MM.1S (cell line): Measurements from ENCODE around the gene LRRC71.

Source experiments
- DNase-seq: peaks from one replicate; pipeline ENCODE4 v3.0.0-alpha.2; 2015
- H2AFZ ChIP-seq: fragments of 300-600 bp; sonication (generic); 2 replicates; pipeline ENCODE4 v1.6.0; 2016; ENCODE audit warnings: antibody characterized with exemption, low read length
- H3F3A ChIP-seq: fragments of 300-600 bp; sonication (generic); 2 replicates; pipeline ENCODE4 v1.6.1; 2016; ENCODE audit warnings: mild to moderate bottlenecking, antibody characterized with exemption, low read length, moderate library complexity, mixed read lengths; ENCODE audit not compliant: insufficient read depth
- H3K27ac ChIP-seq: fragments of 300-600 bp; sonication (generic); 2 replicates; pipeline ENCODE4 v1.5.1; 2016; ENCODE audit warnings: mild to moderate bottlenecking, low read length
- H3K27me3 ChIP-seq: fragments of 300-600 bp; sonication (generic); replicated peaks from 2 replicates; pipeline ENCODE4 v1.6.0; 2016; ENCODE audit warnings: low read length; ENCODE audit not compliant: insufficient read depth
- H3K36me3 ChIP-seq: fragments of 300-600 bp; sonication (generic); replicated peaks from 2 replicates; pipeline ENCODE4 v1.6.1; 2016; ENCODE audit warnings: mild to moderate bottlenecking, low read length, mixed read lengths; ENCODE audit not compliant: insufficient read depth
- H3K4me1 ChIP-seq: fragments of 300-600 bp; sonication (generic); 2 replicates; pipeline ENCODE4 v1.6.1; 2016; ENCODE audit warnings: low read length, mixed read lengths
- H3K4me2 ChIP-seq: fragments of 300-600 bp; sonication (generic); 2 replicates; pipeline ENCODE4 v1.6.0; 2016; ENCODE audit warnings: low read depth, low read length
- H3K4me3 ChIP-seq: fragments of 300-600 bp; sonication (generic); 2 replicates; pipeline ENCODE4 v1.5.1; 2016; ENCODE audit warnings: low read length, mixed read lengths
- H3K79me2 ChIP-seq: fragments of 300-600 bp; sonication (generic); 2 replicates; pipeline ENCODE4 v1.6.1; 2016; ENCODE audit warnings: mixed run types, low read length, mixed read lengths
- H3K9ac ChIP-seq: fragments of 300-600 bp; sonication (generic); 2 replicates; pipeline ENCODE4 v1.6.1; 2016; ENCODE audit warnings: low read length, mixed read lengths
- H3K9me2 ChIP-seq: fragments of 300-600 bp; sonication (generic); replicated peaks from 2 replicates; pipeline ENCODE4 v1.6.1; 2016; ENCODE audit warnings: mild to moderate bottlenecking, low read length, mixed read lengths; ENCODE audit not compliant: insufficient read depth
- H3K9me3 ChIP-seq: fragments of 300-600 bp; sonication (generic); replicated peaks from 2 replicates; pipeline ENCODE4 v1.6.1; 2016; ENCODE audit warnings: mild to moderate bottlenecking, low read length, mixed read lengths; ENCODE audit not compliant: insufficient read depth
- H4K20me1 ChIP-seq: fragments of 300-600 bp; sonication (generic); 2 replicates; pipeline ENCODE4 v1.6.1; 2016; ENCODE audit warnings: mild to moderate bottlenecking, low read length, moderate library complexity, mixed read lengths; ENCODE audit not compliant: insufficient read depth
- EZH2 ChIP-seq: fragments of 300-600 bp; sonication (generic); optimal IDR thresholded peaks from 2 replicates; pipeline ENCODE3; 2017; ENCODE audit warnings: low read depth, mild to moderate bottlenecking, antibody characterized with exemption, low read length, mixed read lengths
- EZH2phosphoT487 ChIP-seq: fragments of 300-600 bp; sonication (generic); IDR thresholded peaks from 2 replicates; pipeline ENCODE4 v1.6.1; 2018; ENCODE audit warnings: antibody characterized with exemption, low read length
- TF ChIP-seq, protein P1 (sequence below): fragments of 300-600 bp; sonication (generic); IDR thresholded peaks from 2 replicates; pipeline ENCODE4 v1.5.1; 2016; ENCODE audit warnings: antibody characterized with exemption, low read length, mixed read lengths

The LRRC71 gene

DNA sequence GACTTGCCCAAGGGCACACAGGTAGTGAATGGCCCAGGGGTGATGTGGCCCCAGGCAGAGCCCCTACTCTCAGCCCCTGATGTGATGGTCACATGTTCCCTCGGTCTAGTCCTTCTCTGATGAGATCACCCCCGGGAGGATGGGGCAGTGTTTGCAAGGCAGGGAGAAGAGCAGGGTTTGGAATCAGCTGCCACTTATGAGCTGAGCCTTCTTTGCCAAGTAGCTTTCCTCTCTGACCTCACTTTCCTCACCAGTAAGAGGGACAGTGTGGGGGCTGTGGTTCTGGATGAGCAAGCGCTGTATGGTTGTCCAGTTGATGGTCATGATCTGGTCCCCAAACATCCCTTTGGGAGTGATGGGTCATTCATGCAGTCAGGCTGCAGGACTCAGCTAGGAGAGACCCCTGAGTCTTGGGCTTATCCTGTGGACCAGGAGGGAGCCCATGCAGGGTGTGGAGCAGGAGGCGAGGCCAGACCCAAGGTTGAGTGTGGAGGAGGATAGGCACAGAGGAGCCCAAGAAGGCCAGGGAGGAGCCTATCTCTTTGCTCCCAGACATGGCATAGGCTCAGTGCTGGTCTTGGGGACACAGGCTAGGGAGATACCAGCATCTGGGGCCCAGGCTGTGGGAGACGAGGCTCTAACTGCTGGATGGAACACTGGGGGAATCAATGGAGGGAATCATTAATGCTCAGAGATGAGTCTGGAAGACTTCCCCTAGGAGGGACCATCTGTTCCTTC is 42.8 kb upstream of the LRRC71 start:
- TF ChIP-seq EZH2 (no peak), EZH2phosphoT487 (no peak)
- TF ChIP-seq, protein P1, sequence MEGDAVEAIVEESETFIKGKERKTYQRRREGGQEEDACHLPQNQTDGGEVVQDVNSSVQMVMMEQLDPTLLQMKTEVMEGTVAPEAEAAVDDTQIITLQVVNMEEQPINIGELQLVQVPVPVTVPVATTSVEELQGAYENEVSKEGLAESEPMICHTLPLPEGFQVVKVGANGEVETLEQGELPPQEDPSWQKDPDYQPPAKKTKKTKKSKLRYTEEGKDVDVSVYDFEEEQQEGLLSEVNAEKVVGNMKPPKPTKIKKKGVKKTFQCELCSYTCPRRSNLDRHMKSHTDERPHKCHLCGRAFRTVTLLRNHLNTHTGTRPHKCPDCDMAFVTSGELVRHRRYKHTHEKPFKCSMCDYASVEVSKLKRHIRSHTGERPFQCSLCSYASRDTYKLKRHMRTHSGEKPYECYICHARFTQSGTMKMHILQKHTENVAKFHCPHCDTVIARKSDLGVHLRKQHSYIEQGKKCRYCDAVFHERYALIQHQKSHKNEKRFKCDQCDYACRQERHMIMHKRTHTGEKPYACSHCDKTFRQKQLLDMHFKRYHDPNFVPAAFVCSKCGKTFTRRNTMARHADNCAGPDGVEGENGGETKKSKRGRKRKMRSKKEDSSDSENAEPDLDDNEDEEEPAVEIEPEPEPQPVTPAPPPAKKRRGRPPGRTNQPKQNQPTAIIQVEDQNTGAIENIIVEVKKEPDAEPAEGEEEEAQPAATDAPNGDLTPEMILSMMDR, result no peak
- Histone ChIP-seq H3K9me2 (no peaks in the 10 kb centered on the region), H3K9me3 (no peaks in the 10 kb centered on the region), H3K27ac (no peak overlapping the region), H3K4me3 (no peak overlapping the region), H3K4me2 (no peak overlapping the region), H4K20me1 (no peaks in the 10 kb centered on the region), H3K36me3 (no peaks in the 10 kb centered on the region), H2AFZ (no peak overlapping the region), H3K9ac (no peak overlapping the region), H3F3A (no peaks in the 10 kb centered on the region), H3K27me3 (peaks cover 56% of the 10 kb centered on the region), H3K4me1 (peaks cover 11% of the 10 kb centered on the region; the same call in 1 of the 2 replicates), H3K79me2 (no peaks in the 10 kb centered on the region)
- no peak for DNase-seq

DNA sequence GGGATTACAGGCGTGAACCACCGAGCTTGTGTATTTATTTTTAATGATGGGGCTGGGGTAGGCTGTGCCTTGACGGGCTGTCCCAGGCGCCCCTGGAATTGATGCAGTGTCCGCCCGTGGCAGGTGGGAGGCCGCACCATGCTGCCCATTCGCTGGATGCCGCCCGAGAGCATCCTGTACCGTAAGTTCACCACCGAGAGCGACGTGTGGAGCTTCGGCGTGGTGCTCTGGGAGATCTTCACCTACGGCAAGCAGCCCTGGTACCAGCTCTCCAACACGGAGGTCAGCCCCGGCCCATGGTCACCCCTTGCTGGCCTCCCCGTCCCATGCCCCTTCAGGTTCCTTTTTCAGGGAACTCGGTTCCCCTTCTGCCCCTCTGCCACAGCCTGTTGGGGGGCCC is 40.6 kb upstream of the LRRC71 start:
- no peak for DNase-seq
- Histone ChIP-seq H3K4me3 (no peak overlapping the region), H2AFZ (no peak overlapping the region), H3K9me2 (no peaks in the 10 kb centered on the region), H3F3A (no peaks in the 10 kb centered on the region), H4K20me1 (no peaks in the 10 kb centered on the region), H3K9ac (no peak overlapping the region), H3K79me2 (no peaks in the 10 kb centered on the region), H3K27me3 (peaks cover 44% of the 10 kb centered on the region), H3K9me3 (no peaks in the 10 kb centered on the region), H3K27ac (no peak overlapping the region), H3K4me2 (no peak overlapping the region), H3K4me1 (peaks cover 11% of the 10 kb centered on the region; the same call in 1 of the 2 replicates), H3K36me3 (no peaks in the 10 kb centered on the region)
- TF ChIP-seq, protein P1, result no peak
- TF ChIP-seq EZH2phosphoT487, result no peak

DNA sequence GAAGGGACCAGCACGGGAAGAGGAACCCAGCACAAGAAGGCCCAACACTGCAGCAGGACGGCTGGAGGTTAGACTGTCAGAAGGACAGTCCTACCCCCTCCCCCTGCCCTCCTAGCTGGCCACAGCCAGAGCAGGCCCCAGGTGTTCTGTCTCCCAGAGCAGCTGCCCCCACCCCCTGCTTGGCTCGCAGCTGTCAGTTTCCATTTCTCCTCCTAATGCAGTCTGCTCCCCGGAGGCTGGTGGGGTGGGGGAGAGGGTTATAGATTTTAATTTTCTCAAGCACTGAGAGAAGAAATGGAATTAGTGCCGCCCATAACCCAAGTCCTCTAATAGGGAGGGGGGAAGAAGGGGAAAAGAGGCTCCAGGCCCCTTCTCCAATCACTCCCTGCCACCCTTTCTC is 40.0 kb upstream of the LRRC71 start:
- H3K9me2 ChIP-seq, result no peaks in the 10 kb centered on the region
- H3K4me2 ChIP-seq, result peak overlapping the region; percentile 34; the same call in 1 of the 2 replicates
- H3K79me2 ChIP-seq, result no peaks in the 10 kb centered on the region
- no peaks in the 10 kb centered on the region for H3K36me3 ChIP-seq
- H2AFZ ChIP-seq, result no peak overlapping the region
- no peaks in the 10 kb centered on the region for H4K20me1 ChIP-seq
- no peak for TF ChIP-seq EZH2phosphoT487
- TF ChIP-seq, protein P1, result no peak
- TF ChIP-seq EZH2, result no peak
- no peaks in the 10 kb centered on the region for H3F3A ChIP-seq
- peaks cover 44% of the 10 kb centered on the region for H3K27me3 ChIP-seq
- peaks cover 11% of the 10 kb centered on the region; the same call in 1 of the 2 replicates for H3K4me1 ChIP-seq
- no peak overlapping the region for H3K4me3 ChIP-seq
- H3K9ac ChIP-seq, result no peak overlapping the region
- no peaks in the 10 kb centered on the region for H3K9me3 ChIP-seq
- peak; percentile 47 for DNase-seq
- no peak overlapping the region for H3K27ac ChIP-seq
